HCT116 (cell line): ENCODE data around the gene PIP5KL1. TPM values are rescaled to one million over a fixed set of nuclear protein-coding genes. Genes with fewer than 3 reads are reported as not detected.
A peak's percentile ranks its signal among the peaks of the same experiment; 100 is the strongest.

ENCODE experiments used
- ATAC-seq: fragments of 200-7000 bp; cut with Tn5 transposase; 2 replicates; pipeline ENCODE4 v1.9.1; 2020; ENCODE audit warnings: mild to moderate bottlenecking, moderate library complexity
- BruUV-seq: library from RNA; stranded (reverse); fragments of 400-500 nt; replicated peaks from 2 replicates; lab custom pipeline; 2021; lab: Mats Ljungman, UMichigan
- CTCF ChIA-PET: fragments of 300-600 bp; sonication (Branson Sonifier 250); formaldehyde crosslinking; loops from one replicate; lab custom pipeline; 2021; ENCODE audit warnings: antibody characterized with exemption; lab: Charles Lee
- POLR2A ChIA-PET: fragments of 300-600, 350-600 bp; sonication (Branson Sonifier 250); formaldehyde crosslinking; loops from one replicate; lab custom pipeline; 2021; ENCODE audit warnings: antibody characterized with exemption; lab: Charles Lee
- RAD21 ChIA-PET, 2 experiments: fragments of 300-600 bp; sonication (Branson Sonifier 250); formaldehyde crosslinking; loops; one replicate each; lab custom pipeline; 2023; ENCODE audit warnings: low total read pairs in 2 of 2; ENCODE audit not compliant: uncharacterized antibody in 2 of 2, unreplicated experiment in 2 of 2, low non-redundant PET in 1 of 2; lab: Charles Lee
- DNase-seq: peaks from one replicate; pipeline ENCODE4 v3.0.0-alpha.2; 2010; ENCODE audit warnings: low read depth, low spot score
- H2AFZ ChIP-seq: fragments of 200-600 bp; shearing (Covaris generic), sonication (generic); 2 replicates; pipeline ENCODE4 v1.6.1; 2017; ENCODE audit warnings: low read depth, mixed run types, mixed read lengths, antibody characterized with exemption, low read length; ENCODE audit not compliant: poor library complexity, severe bottlenecking
- H3K27ac ChIP-seq: 2 replicates; pipeline ENCODE4 v1.5.1; 2012; ENCODE audit warnings: low read depth, low read length
- H3K27me3 ChIP-seq: fragments of 200-600 bp; sonication (generic); 2 replicates; pipeline ENCODE4 v1.6.1; 2016; ENCODE audit warnings: mixed run types, low read length, mixed read lengths; ENCODE audit not compliant: insufficient read depth
- H3K36me3 ChIP-seq, 2 experiments: fragments of 200-500 bp in 1 of 2; fragments of 200-600 bp in 1 of 2; sonication (Bioruptor generic) in 1 of 2; sonication (generic) in 1 of 2; 2 replicates each; pipeline versions ENCODE4 v1.5.1 to v1.6.1; 2014 to 2016; ENCODE audit warnings: low read length in 2 of 2, inconsistent platforms in 1 of 2, mixed read lengths in 1 of 2, mixed run types in 1 of 2; ENCODE audit not compliant: insufficient read depth in 2 of 2, control insufficient read depth in 1 of 2
- H3K4me1 ChIP-seq, 2 experiments: fragments of 200-600 bp in 1 of 2; sonication (generic) in 1 of 2; 2 replicates each; pipeline versions ENCODE4 v1.5.1 to v1.6.1; 2012 to 2017; ENCODE audit warnings: low read length in 2 of 2, inconsistent platforms in 1 of 2, mild to moderate bottlenecking in 1 of 2, mixed read lengths in 1 of 2, mixed run types in 1 of 2, moderate library complexity in 1 of 2; ENCODE audit not compliant: insufficient read depth in 2 of 2, control insufficient read depth in 1 of 2
- H3K4me2 ChIP-seq: fragments of 200-600 bp; sonication (generic); 2 replicates; pipeline ENCODE4 v1.6.1; 2017; ENCODE audit warnings: mixed run types, low read length, mixed read lengths
- H3K4me3 ChIP-seq, 2 experiments: fragments of 200-600 bp in 1 of 2; sonication (generic) in 1 of 2; replicated peaks in 1 of 2; 2 replicates each; pipeline ENCODE4 v1.5.1; 2011 to 2016; ENCODE audit warnings: low read length in 2 of 2, control low read depth in 1 of 2, low read depth in 1 of 2, mild to moderate bottlenecking in 1 of 2, mixed read lengths in 1 of 2, mixed run types in 1 of 2
- H3K79me2 ChIP-seq: fragments of 200-600 bp; sonication (generic); 2 replicates; pipeline ENCODE4 v1.6.1; 2017; ENCODE audit warnings: mild to moderate bottlenecking, mixed run types, low read length, moderate library complexity, mixed read lengths; ENCODE audit not compliant: insufficient read depth
- H3K9ac ChIP-seq: fragments of 200-600 bp; sonication (generic); 2 replicates; pipeline ENCODE4 v1.6.1; 2016; ENCODE audit warnings: low read length, mixed read lengths
- H3K9me2 ChIP-seq: fragments of 200-600 bp; sonication (generic), shearing (Covaris generic); 2 replicates; pipeline ENCODE4 v1.6.1; 2017; ENCODE audit warnings: mixed run types, mild to moderate bottlenecking, moderate library complexity; ENCODE audit not compliant: insufficient read depth
- H3K9me3 ChIP-seq, 2 experiments: fragments of 200-500 bp in 1 of 2; fragments of 200-600 bp in 1 of 2; sonication (Bioruptor generic) in 1 of 2; sonication (generic) in 1 of 2; 2 replicates each; pipeline ENCODE4 v1.6.1; 2014 to 2017; ENCODE audit warnings: low read length in 2 of 2, mixed read lengths in 2 of 2, inconsistent platforms in 1 of 2, low read depth in 1 of 2, mild to moderate bottlenecking in 1 of 2, mixed run types in 1 of 2, moderate library complexity in 1 of 2; ENCODE audit not compliant: control insufficient read depth in 1 of 2, insufficient read depth in 1 of 2
- H4K20me1 ChIP-seq: fragments of 200-600 bp; sonication (generic), shearing (Covaris generic); 2 replicates; pipeline ENCODE4 v1.6.1; 2017; ENCODE audit warnings: mixed run types, mild to moderate bottlenecking, moderate library complexity; ENCODE audit not compliant: insufficient read depth
- ATF3 ChIP-seq: IDR thresholded peaks from 2 replicates; pipeline ENCODE4 v1.6.1; 2012
- CBX3 ChIP-seq: IDR thresholded peaks from 2 replicates; pipeline ENCODE4 v1.6.1; 2012; ENCODE audit warnings: low read depth
- CEBPB ChIP-seq: IDR thresholded peaks from 2 replicates; pipeline ENCODE4 v1.6.1; 2012; ENCODE audit warnings: low read depth
- CTCF ChIP-seq, 3 experiments: fragments of 200-600 bp in 1 of 3; sonication (generic) in 1 of 3; IDR thresholded peaks in 2 of 3; conservative IDR thresholded peaks in 1 of 3; 2 replicates each; pipeline ENCODE4 v1.5.1; 2012 to 2017; ENCODE audit warnings: low read depth in 2 of 3, low read length in 2 of 3, antibody characterized with exemption in 1 of 3, borderline replicate concordance in 1 of 3, control low read depth in 1 of 3, mild to moderate bottlenecking in 1 of 3, mixed read lengths in 1 of 3, mixed run types in 1 of 3, moderate library complexity in 1 of 3; ENCODE audit not compliant: insufficient read depth in 1 of 3
- EGR1 ChIP-seq: IDR thresholded peaks from 2 replicates; pipeline ENCODE4 v1.6.1; 2012; ENCODE audit warnings: low read depth
- ELF1 ChIP-seq: IDR thresholded peaks from 2 replicates; pipeline ENCODE4 v1.6.1; 2012; ENCODE audit warnings: low read depth, borderline replicate concordance
- EZH2 ChIP-seq: fragments of 200-600 bp; sonication (generic); IDR thresholded peaks from 2 replicates; pipeline ENCODE4 v1.6.1; 2017; ENCODE audit warnings: antibody characterized with exemption, mixed run types
- EZH2phosphoT487 ChIP-seq: fragments of 200-600 bp; IDR thresholded peaks from 2 replicates; pipeline ENCODE4 v1.6.1; 2018; ENCODE audit warnings: antibody characterized with exemption, borderline replicate concordance
- MAX ChIP-seq: IDR thresholded peaks from 2 replicates; pipeline ENCODE4 v1.6.1; 2012
- RAD21 ChIP-seq: IDR thresholded peaks from 2 replicates; pipeline ENCODE4 v1.6.1; 2012; ENCODE audit warnings: low read depth, mild to moderate bottlenecking
- SIN3A ChIP-seq: IDR thresholded peaks from 2 replicates; pipeline ENCODE4 v1.6.1; 2012; ENCODE audit warnings: low read depth
- SP1 ChIP-seq: IDR thresholded peaks from 2 replicates; pipeline ENCODE4 v1.6.1; 2012; ENCODE audit warnings: low read depth
- SRF ChIP-seq: IDR thresholded peaks from 2 replicates; pipeline ENCODE4 v1.6.1; 2012; ENCODE audit warnings: low read depth
- ZFX ChIP-seq: fragments of 450-650 bp; IDR thresholded peaks from 2 replicates; pipeline ENCODE4 v1.6.1; 2017
- ZNF274 ChIP-seq: fragments of 200-500 bp; sonication (Bioruptor generic); IDR thresholded peaks from 2 replicates; pipeline ENCODE4 v1.6.1; 2014; ENCODE audit warnings: mild to moderate bottlenecking, low read depth, low read length, inconsistent platforms
- intact Hi-C: fragments of 100-400 bp; cut with micrococcal nuclease; formaldehyde crosslinking; loops from 2 replicates; pipeline ENCODE4 v1.10.0; 2022
- total RNA-seq: library from RNA; stranded (reverse); gene quantifications from one replicate; pipeline ENCODE4 v1.2.1, GENCODE V29; 2021; ENCODE audit not compliant: unreplicated experiment
- TF ChIP-seq, protein P1 (sequence below): IDR thresholded peaks from 2 replicates; pipeline ENCODE4 v1.6.1; 2011; ENCODE audit warnings: mild to moderate bottlenecking, low read length, moderate library complexity; ENCODE audit not compliant: insufficient replicate concordance; ENCODE audit errors: extremely low read depth
- TF ChIP-seq, protein P2 (sequence below): IDR thresholded peaks from 2 replicates; pipeline ENCODE4 v1.6.1; 2012; ENCODE audit warnings: low read depth

PIP5KL1 gene
- total RNA-seq, 1 experiment from 2014 or later, result 37.6 TPM

GRCh38 chr9:127960410-127961154 lies 30.0 kb upstream of the PIP5KL1 start:
- ATAC-seq, result no peak
- no peaks in the 10 kb centered on the region for H3K36me3 ChIP-seq
- H3K4me1 ChIP-seq, result peaks cover 68 to 77% of the 10 kb centered on the region in 2 experiments
- H3K27me3 ChIP-seq, result no peaks in the 10 kb centered on the region
- H3K9me3 ChIP-seq, result no peaks in the 10 kb centered on the region; a peak in 1 of 4 replicates
- peak overlapping the region; percentile 26; the same call in 1 of the 2 replicates for H3K9ac ChIP-seq
- H3K4me3 ChIP-seq, result no peak overlapping the region
- H4K20me1 ChIP-seq, result no peaks in the 10 kb centered on the region
- H3K9me2 ChIP-seq, result no peaks in the 10 kb centered on the region
- H2AFZ ChIP-seq, result no peak overlapping the region
- ChIA-PET CTCF (no interaction called here), RAD21 (no interaction called here), POLR2A (no interaction called here)
- BruUV-seq, result no TSS peak
- H3K79me2 ChIP-seq, result peaks cover 88% of the 10 kb centered on the region
- peak overlapping the region; percentile 10; the same call in 1 of the 2 replicates for H3K27ac ChIP-seq
- peak overlapping the region; percentile 45 for H3K4me2 ChIP-seq
- TF ChIP-seq ZFX (no peak), CBX3 (no peak), SRF (no peak), CTCF (IDR thresholded peaks at IDR 0.05 in 2 of 3, conservative IDR thresholded peaks at IDR 0.05 in 1 of 3; ENCODE audit: borderline replicate concordance in 1 of 3, insufficient read depth in 1 of 3, low read depth in 2 of 3, low read length in 2 of 3) (no peak), CEBPB (no peak), ELF1 (no peak), MAX (no peak), ATF3 (no peak), SIN3A (no peak), RAD21 (no peak), EGR1 (no peak), SP1 (no peak), EZH2phosphoT487 (no peak), EZH2 (no peak), ZNF274 (no peak)
- TF ChIP-seq, protein P1, sequence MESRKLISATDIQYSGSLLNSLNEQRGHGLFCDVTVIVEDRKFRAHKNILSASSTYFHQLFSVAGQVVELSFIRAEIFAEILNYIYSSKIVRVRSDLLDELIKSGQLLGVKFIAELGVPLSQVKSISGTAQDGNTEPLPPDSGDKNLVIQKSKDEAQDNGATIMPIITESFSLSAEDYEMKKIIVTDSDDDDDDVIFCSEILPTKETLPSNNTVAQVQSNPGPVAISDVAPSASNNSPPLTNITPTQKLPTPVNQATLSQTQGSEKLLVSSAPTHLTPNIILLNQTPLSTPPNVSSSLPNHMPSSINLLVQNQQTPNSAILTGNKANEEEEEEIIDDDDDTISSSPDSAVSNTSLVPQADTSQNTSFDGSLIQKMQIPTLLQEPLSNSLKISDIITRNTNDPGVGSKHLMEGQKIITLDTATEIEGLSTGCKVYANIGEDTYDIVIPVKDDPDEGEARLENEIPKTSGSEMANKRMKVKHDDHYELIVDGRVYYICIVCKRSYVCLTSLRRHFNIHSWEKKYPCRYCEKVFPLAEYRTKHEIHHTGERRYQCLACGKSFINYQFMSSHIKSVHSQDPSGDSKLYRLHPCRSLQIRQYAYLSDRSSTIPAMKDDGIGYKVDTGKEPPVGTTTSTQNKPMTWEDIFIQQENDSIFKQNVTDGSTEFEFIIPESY, result no peak
- TF ChIP-seq, protein P2, sequence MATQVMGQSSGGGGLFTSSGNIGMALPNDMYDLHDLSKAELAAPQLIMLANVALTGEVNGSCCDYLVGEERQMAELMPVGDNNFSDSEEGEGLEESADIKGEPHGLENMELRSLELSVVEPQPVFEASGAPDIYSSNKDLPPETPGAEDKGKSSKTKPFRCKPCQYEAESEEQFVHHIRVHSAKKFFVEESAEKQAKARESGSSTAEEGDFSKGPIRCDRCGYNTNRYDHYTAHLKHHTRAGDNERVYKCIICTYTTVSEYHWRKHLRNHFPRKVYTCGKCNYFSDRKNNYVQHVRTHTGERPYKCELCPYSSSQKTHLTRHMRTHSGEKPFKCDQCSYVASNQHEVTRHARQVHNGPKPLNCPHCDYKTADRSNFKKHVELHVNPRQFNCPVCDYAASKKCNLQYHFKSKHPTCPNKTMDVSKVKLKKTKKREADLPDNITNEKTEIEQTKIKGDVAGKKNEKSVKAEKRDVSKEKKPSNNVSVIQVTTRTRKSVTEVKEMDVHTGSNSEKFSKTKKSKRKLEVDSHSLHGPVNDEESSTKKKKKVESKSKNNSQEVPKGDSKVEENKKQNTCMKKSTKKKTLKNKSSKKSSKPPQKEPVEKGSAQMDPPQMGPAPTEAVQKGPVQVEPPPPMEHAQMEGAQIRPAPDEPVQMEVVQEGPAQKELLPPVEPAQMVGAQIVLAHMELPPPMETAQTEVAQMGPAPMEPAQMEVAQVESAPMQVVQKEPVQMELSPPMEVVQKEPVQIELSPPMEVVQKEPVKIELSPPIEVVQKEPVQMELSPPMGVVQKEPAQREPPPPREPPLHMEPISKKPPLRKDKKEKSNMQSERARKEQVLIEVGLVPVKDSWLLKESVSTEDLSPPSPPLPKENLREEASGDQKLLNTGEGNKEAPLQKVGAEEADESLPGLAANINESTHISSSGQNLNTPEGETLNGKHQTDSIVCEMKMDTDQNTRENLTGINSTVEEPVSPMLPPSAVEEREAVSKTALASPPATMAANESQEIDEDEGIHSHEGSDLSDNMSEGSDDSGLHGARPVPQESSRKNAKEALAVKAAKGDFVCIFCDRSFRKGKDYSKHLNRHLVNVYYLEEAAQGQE, result no peak
- no peak for DNase-seq
- intact Hi-C loops, result no loop called here
